CD14-positive monocyte (primary cell): Measurements from ENCODE around the gene CNTNAP2. TPM values are rescaled to one million over a fixed set of nuclear protein-coding genes. Genes with fewer than 3 reads are reported as not detected.

Experiments used
- DNase-seq, 3 donors: peaks; one replicate each; pipeline ENCODE4 v3.0.0-alpha.2; 2011 to 2022
- H2AFZ ChIP-seq: 2 replicates; pipeline ENCODE4 v1.6.0; 2012; ENCODE audit warnings: mild to moderate bottlenecking, low read depth, low read length, inconsistent platforms; ENCODE audit not compliant: insufficient read depth, poor library complexity, severe bottlenecking
- H3K27ac ChIP-seq, 2 donors: 1 replicate in 1 of 2; 2 replicates in 1 of 2; pipeline ENCODE4 v1.5.1; 2012 to 2013; ENCODE audit warnings: low read length in 2 of 2, control low read depth in 1 of 2, inconsistent platforms in 1 of 2, low read depth in 1 of 2, mild to moderate bottlenecking in 1 of 2
- H3K27me3 ChIP-seq, 2 donors: one replicate each; pipeline versions ENCODE4 v1.6.0 to v1.6.1; 2011 to 2013; ENCODE audit warnings: low read length in 2 of 2; ENCODE audit not compliant: control insufficient read depth in 2 of 2, insufficient read depth in 2 of 2
- H3K36me3 ChIP-seq, 2 donors: replicated peaks in 1 of 2; 1 replicate in 1 of 2; 2 replicates in 1 of 2; pipeline versions ENCODE4 v1.5.1 to v1.6.1; 2012 to 2013; ENCODE audit warnings: low read length in 2 of 2, control low read depth in 1 of 2, inconsistent platforms in 1 of 2, mild to moderate bottlenecking in 1 of 2; ENCODE audit not compliant: insufficient read depth in 2 of 2, control insufficient read depth in 1 of 2
- H3K4me1 ChIP-seq, 2 donors: 1 replicate in 1 of 2; 2 replicates in 1 of 2; pipeline versions ENCODE4 v1.5.1 to v1.6.1; 2012 to 2013; ENCODE audit warnings: low read length in 2 of 2, control low read depth in 1 of 2, inconsistent platforms in 1 of 2, mild to moderate bottlenecking in 1 of 2, moderate library complexity in 1 of 2; ENCODE audit not compliant: insufficient read depth in 2 of 2, control insufficient read depth in 1 of 2
- H3K4me2 ChIP-seq: replicated peaks from 2 replicates; pipeline ENCODE3; 2012; ENCODE audit warnings: low read length, moderate library complexity, mild to moderate bottlenecking; ENCODE audit not compliant: poor library complexity, severe bottlenecking; ENCODE audit errors: extremely low read depth
- H3K4me3 ChIP-seq, 3 experiments: fragments of 200-600 bp in 1 of 3; sonication (generic) in 1 of 3; replicated peaks in 1 of 3; 1 replicate in 2 of 3; 2 replicates in 1 of 3; pipeline ENCODE4 v1.5.1; 2011 to 2013; ENCODE audit warnings: low read length in 3 of 3, mild to moderate bottlenecking in 3 of 3, control low read depth in 2 of 3, low read depth in 2 of 3, inconsistent platforms in 1 of 3, moderate library complexity in 1 of 3
- H3K79me2 ChIP-seq: 2 replicates; pipeline ENCODE4 v1.6.0; 2012; ENCODE audit warnings: mild to moderate bottlenecking, control low read depth, inconsistent platforms, low read length, moderate library complexity; ENCODE audit not compliant: insufficient read depth
- H3K9ac ChIP-seq: 2 replicates; pipeline ENCODE4 v1.6.0; 2017; ENCODE audit warnings: low read length, mild to moderate bottlenecking; ENCODE audit not compliant: insufficient read depth, poor library complexity, severe bottlenecking
- H3K9me3 ChIP-seq, 2 donors: replicated peaks in 1 of 2; 1 replicate in 1 of 2; 2 replicates in 1 of 2; pipeline versions ENCODE4 v1.5.1 to v1.6.1; 2012 to 2013; ENCODE audit warnings: low read length in 2 of 2, control low read depth in 1 of 2; ENCODE audit not compliant: control insufficient read depth in 1 of 2, insufficient read depth in 1 of 2
- H4K20me1 ChIP-seq: 2 replicates; pipeline ENCODE4 v1.6.0; 2012; ENCODE audit warnings: mild to moderate bottlenecking, low read length, control low read depth, moderate library complexity; ENCODE audit not compliant: insufficient read depth
- H3K27ac Mint-ChIP-seq, 7 donors: one replicate each; pipeline ENCODE4 v1.8.0; 2020; ENCODE audit warnings: mild to moderate bottlenecking in 7 of 7, mixed read lengths in 7 of 7, moderate library complexity in 6 of 7, inconsistent platforms in 2 of 7
- H3K27me3 Mint-ChIP-seq, 3 donors: one replicate each; pipeline ENCODE4 v1.8.0; 2021 to 2022; ENCODE audit warnings: low read depth in 3 of 3, mild to moderate bottlenecking in 3 of 3, mixed read lengths in 3 of 3, moderate library complexity in 3 of 3, inconsistent platforms in 1 of 3
- H3K36me3 Mint-ChIP-seq, 2 donors: one replicate each; pipeline ENCODE4 v1.8.0; 2020; ENCODE audit warnings: mixed read lengths in 2 of 2, inconsistent platforms in 1 of 2, mild to moderate bottlenecking in 1 of 2
- H3K4me1 Mint-ChIP-seq: one replicate; pipeline ENCODE4 v1.8.0; 2020; ENCODE audit warnings: mild to moderate bottlenecking, mixed read lengths
- H3K4me3 Mint-ChIP-seq, 2 donors: one replicate each; pipeline ENCODE4 v1.8.0; 2020; ENCODE audit warnings: mild to moderate bottlenecking in 2 of 2, mixed read lengths in 2 of 2, moderate library complexity in 1 of 2
- H3K9me3 Mint-ChIP-seq, 7 donors: one replicate each; pipeline ENCODE4 v1.8.0; 2020 to 2022; ENCODE audit warnings: mixed read lengths in 7 of 7, mild to moderate bottlenecking in 6 of 7, moderate library complexity in 6 of 7, inconsistent platforms in 2 of 7
- CTCF ChIP-seq: fragments of 200-600 bp; IDR thresholded peaks from one replicate; pipeline ENCODE4 v1.8.0; 2022; ENCODE audit warnings: antibody characterized with exemption, mild to moderate bottlenecking
- WGBS: methylation state at CpG from one replicate; pipeline ENCODE4 v1.1.5; 2013; ENCODE audit warnings: missing lambda C conversion rate; ENCODE audit not compliant: insufficient coverage; 5-methylcytosine and 5-hydroxymethylcytosine counted together
- intact Hi-C, 2 donors: fragments of 100-400 bp; cut with micrococcal nuclease; formaldehyde crosslinking; loops; one replicate each; pipeline versions ENCODE4 v1.15.0 to v1.15.1; 2023
- polyA plus RNA-seq, 3 donors: library from polyadenylated mRNA; depleted of rRNA in 1 of 3; unstranded in 2 of 3; stranded (reverse) in 1 of 3; fragments of 300-500 nt in 2 of 3; fragments of >200 nt in 1 of 3; fragmentation: Illumina TruSeq in 2 of 3; gene quantifications; 1 replicate in 2 of 3; 2 replicates in 1 of 3; pipeline ENCODE4 v1.2.3, GENCODE V29; 2012 to 2021

The CNTNAP2 gene
- polyA plus RNA-seq, 3 donors: 0.01 TPM; not detected in 2

GRCh38 chr7:146528581-146528980 is 412.0 kb downstream of the CNTNAP2 start:
- intact Hi-C loops: no loop called here
- Histone ChIP-seq H2AFZ (no peak overlapping the region), H3K4me3 (no peak overlapping the region), H3K4me2 (no peak overlapping the region), H4K20me1 (no peaks in the 10 kb centered on the region), H3K36me3 (no peaks in the 10 kb centered on the region), H3K9me3 (peaks cover 0 to 4% of the 10 kb centered on the region in 2 donors), H3K9ac (no peak overlapping the region), H3K4me1 (no peaks in the 10 kb centered on the region), H3K79me2 (no peaks in the 10 kb centered on the region), H3K27ac (no peak overlapping the region), H3K27me3 (no peaks in the 10 kb centered on the region)
- WGBS: no CpG with 5 or more reads among the region's 2 CpGs
- peaks cover 0 to 6% (median 2%) of the 10 kb centered on the region in 7 donors for H3K9me3 Mint-ChIP-seq
- H3K4me3 Mint-ChIP-seq: no peak overlapping the region
- peaks cover 2% of the 10 kb centered on the region for H3K4me1 Mint-ChIP-seq
- H3K27ac Mint-ChIP-seq: no peak overlapping the region
- no peaks in the 10 kb centered on the region for H3K36me3 Mint-ChIP-seq
- no peaks in the 10 kb centered on the region for H3K27me3 Mint-ChIP-seq
- TF ChIP-seq CTCF: no peak
- no peak for DNase-seq

- peaks cover 0 to 4% (median 2%) of the 10 kb centered on the region in 7 donors for H3K9me3 Mint-ChIP-seq
- no peaks in the 10 kb centered on the region for H3K4me1 Mint-ChIP-seq
- no peaks in the 10 kb centered on the region for H4K20me1 ChIP-seq
- TF ChIP-seq CTCF: no peak
- no peaks in the 10 kb centered on the region for H3K27me3 ChIP-seq
- no peaks in the 10 kb centered on the region for H3K4me1 ChIP-seq
- no peak for DNase-seq
- no peaks in the 10 kb centered on the region for H3K36me3 ChIP-seq
- H3K79me2 ChIP-seq: no peaks in the 10 kb centered on the region
- no peak overlapping the region for H3K27ac ChIP-seq
- peaks cover 0 to 3% of the 10 kb centered on the region in 2 donors for H3K9me3 ChIP-seq
- no peak overlapping the region for H3K27ac Mint-ChIP-seq
- H2AFZ ChIP-seq: no peak overlapping the region
- 67% methylated on average over 1 of the region's 1 CpG for WGBS
- intact Hi-C loops: no loop called here
- H3K4me3 Mint-ChIP-seq: no peak overlapping the region
- no peaks in the 10 kb centered on the region for H3K36me3 Mint-ChIP-seq
- H3K27me3 Mint-ChIP-seq: peaks cover 0 to 2% (median 0%) of the 10 kb centered on the region in 3 donors
- H3K9ac ChIP-seq: no peak overlapping the region
- H3K4me2 ChIP-seq: no peak overlapping the region
- no peak overlapping the region for H3K4me3 ChIP-seq
Observed at GRCh38 chr7:146539836-146540235, 423.2 kb downstream of the CNTNAP2 start.
